HG02943 (cell line): ENCODE data around the gene MTA1.

Experiments used
- ATAC-seq: cut with Tn5 transposase; IDR thresholded peaks from one replicate; pipeline ENCODE4 v1.9.1; 2021; ENCODE audit warnings: mild to moderate bottlenecking, low read depth, moderate library complexity; ENCODE audit not compliant: unreplicated experiment

The MTA1 gene

GRCh38 chr14:105484069-105484996 is 64.7 kb downstream of the MTA1 start:
- ATAC-seq: no peak

GRCh38 chr14:105484997-105485393 is 65.4 kb downstream of the MTA1 start:
- no peak for ATAC-seq

GRCh38 chr14:105485739-105486162 is 66.1 kb downstream of the MTA1 start:
- ATAC-seq: no peak

- ATAC-seq: no peak
These were observed 66.7 kb downstream of the MTA1 start, which contains the start of gene CRIP1 for GRCh38 chr14:105486163-105486973. Gene CRIP1 (plus strand): TSS chr14:105486886. CDS start chr14:105487260, 374 bp downstream.

- ATAC-seq: no peak
These were observed 67.4 kb downstream of the MTA1 start for GRCh38 chr14:105486974-105487448.

GRCh38 chr14:105487449-105487985 is 67.9 kb downstream of the MTA1 start:
- no peak for ATAC-seq

GRCh38 chr14:105487986-105488777 is 68.6 kb downstream of the MTA1 start:
- no peak for ATAC-seq

- ATAC-seq: no peak
These were observed 69.3 kb downstream of the MTA1 start for GRCh38 chr14:105488781-105489541.

- ATAC-seq: no peak
These were observed 70.1 kb downstream of the MTA1 start for GRCh38 chr14:105489542-105490266.

- ATAC-seq: peak; percentile 0
These were observed 70.6 kb downstream of the MTA1 start for GRCh38 chr14:105490267-105490571.

- ATAC-seq: peak; percentile 64
These were observed 71.1 kb downstream of the MTA1 start, which contains the start of gene TEDC1 for GRCh38 chr14:105490572-105491365. Gene TEDC1 (plus strand): TSS chr14:105491246. CDS start chr14:105491376, 130 bp downstream.

GRCh38 chr14:105491366-105491973 is 71.8 kb downstream of the MTA1 start:
- ATAC-seq: peak; percentile 9

GRCh38 chr14:105492031-105492970 is 72.7 kb downstream of the MTA1 start:
- no peak for ATAC-seq

- no peak for ATAC-seq
These were observed 73.6 kb downstream of the MTA1 start for GRCh38 chr14:105492971-105493871.

- no peak for ATAC-seq
These were observed 74.4 kb downstream of the MTA1 start for GRCh38 chr14:105493921-105494605.
